Loucy (cell line): Measurements from ENCODE around the gene LY86.

Source experiments
- EZH2phosphoT487 ChIP-seq: fragments of 200-600 bp; IDR thresholded peaks from 2 replicates; pipeline ENCODE4 v1.6.1; 2018; ENCODE audit warnings: antibody characterized with exemption, mild to moderate bottlenecking, moderate library complexity, borderline replicate concordance
- TF ChIP-seq, protein P1 (sequence below): fragments of 200-600 bp; sonication (generic); conservative IDR thresholded peaks from 2 replicates; pipeline ENCODE4 v1.5.1; 2014; ENCODE audit warnings: mild to moderate bottlenecking, antibody characterized with exemption, low read length

DNA sequence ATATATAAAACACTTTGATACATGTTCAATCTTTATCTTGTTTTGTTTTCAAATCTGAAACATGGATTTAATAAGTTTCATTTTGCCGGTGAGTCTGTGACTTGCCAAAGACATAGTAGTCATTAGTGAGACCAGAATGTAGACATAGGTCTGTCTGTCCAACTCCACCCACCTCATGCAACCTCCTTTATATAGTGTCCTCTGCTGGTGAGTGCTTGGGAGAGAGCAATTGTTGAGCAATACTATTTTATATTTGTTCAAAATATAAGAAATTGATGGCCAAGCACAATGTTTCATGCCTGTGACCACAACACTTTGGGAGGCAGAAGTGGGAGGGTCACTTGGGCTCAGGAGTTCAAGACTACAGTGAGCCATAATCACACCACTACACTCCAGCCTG is 10.8 kb upstream of the LY86 start:
- TF ChIP-seq, protein P1, sequence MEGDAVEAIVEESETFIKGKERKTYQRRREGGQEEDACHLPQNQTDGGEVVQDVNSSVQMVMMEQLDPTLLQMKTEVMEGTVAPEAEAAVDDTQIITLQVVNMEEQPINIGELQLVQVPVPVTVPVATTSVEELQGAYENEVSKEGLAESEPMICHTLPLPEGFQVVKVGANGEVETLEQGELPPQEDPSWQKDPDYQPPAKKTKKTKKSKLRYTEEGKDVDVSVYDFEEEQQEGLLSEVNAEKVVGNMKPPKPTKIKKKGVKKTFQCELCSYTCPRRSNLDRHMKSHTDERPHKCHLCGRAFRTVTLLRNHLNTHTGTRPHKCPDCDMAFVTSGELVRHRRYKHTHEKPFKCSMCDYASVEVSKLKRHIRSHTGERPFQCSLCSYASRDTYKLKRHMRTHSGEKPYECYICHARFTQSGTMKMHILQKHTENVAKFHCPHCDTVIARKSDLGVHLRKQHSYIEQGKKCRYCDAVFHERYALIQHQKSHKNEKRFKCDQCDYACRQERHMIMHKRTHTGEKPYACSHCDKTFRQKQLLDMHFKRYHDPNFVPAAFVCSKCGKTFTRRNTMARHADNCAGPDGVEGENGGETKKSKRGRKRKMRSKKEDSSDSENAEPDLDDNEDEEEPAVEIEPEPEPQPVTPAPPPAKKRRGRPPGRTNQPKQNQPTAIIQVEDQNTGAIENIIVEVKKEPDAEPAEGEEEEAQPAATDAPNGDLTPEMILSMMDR: no peak
- TF ChIP-seq EZH2phosphoT487: no peak
